PC-3 (cell line): ENCODE data around the gene HYDIN.

Experiments
- CTCF ChIP-seq: fragments of 300-600 bp; sonication (generic); conservative IDR thresholded peaks from 2 replicates; pipeline ENCODE4 v1.5.1; 2017; ENCODE audit warnings: antibody characterized with exemption, low read depth, mild to moderate bottlenecking, low read length
- EZH2 ChIP-seq: fragments of 300-600 bp; sonication (generic); IDR thresholded peaks from one replicate; pipeline ENCODE4 v1.6.1; 2017; ENCODE audit warnings: antibody characterized with exemption, mild to moderate bottlenecking, low read length; ENCODE audit not compliant: unreplicated experiment
- EZH2phosphoT487 ChIP-seq: fragments of 300-600 bp; sonication (generic); IDR thresholded peaks from 2 replicates; pipeline ENCODE4 v1.6.1; 2018; ENCODE audit warnings: mild to moderate bottlenecking, antibody characterized with exemption, low read length, borderline replicate concordance

GRCh38 chr16:71214746-71215381, 15.7 kb downstream of the HYDIN start:
- TF ChIP-seq EZH2 (no peak), CTCF (peak; percentile 36; the same call in 1 of the 2 replicates), EZH2phosphoT487 (no peak)
